WTC11 (cell line): ENCODE results near the gene RHOB. TPM values are rescaled to one million over a fixed set of nuclear protein-coding genes. Genes with fewer than 3 reads are reported as not detected.

ENCODE experiments used
- ATAC-seq: fragments of 200-7000 bp; cut with Tn5 transposase; 2 replicates; pipeline ENCODE4 v1.10.0; 2021; ENCODE audit warnings: mild to moderate bottlenecking, moderate library complexity
- CTCF ChIA-PET: fragments of 300-600 bp; sonication (Branson Sonifier 250); formaldehyde crosslinking; loops from one replicate; lab custom pipeline; 2021; ENCODE audit warnings: antibody characterized with exemption; lab: Charles Lee
- POLR2A ChIA-PET: fragments of 350-600 bp; sonication (Branson Sonifier 250); formaldehyde crosslinking; loops from one replicate; lab custom pipeline; 2021; ENCODE audit warnings: antibody characterized with exemption; lab: Charles Lee
- DNase-seq: peaks from one replicate; pipeline ENCODE4 v3.0.0; 2021; ENCODE audit warnings: low spot score
- H3K27ac Mint-ChIP-seq: 2 replicates; pipeline ENCODE4 v1.8.0; 2021; ENCODE audit warnings: mixed read lengths
- H3K27me3 Mint-ChIP-seq: 2 replicates; pipeline ENCODE4 v1.8.0; 2021; ENCODE audit warnings: low read depth, mild to moderate bottlenecking, moderate library complexity, mixed read lengths
- H3K36me3 Mint-ChIP-seq: 2 replicates; pipeline ENCODE4 v1.8.0; 2021; ENCODE audit warnings: mixed read lengths
- H3K4me1 Mint-ChIP-seq: 2 replicates; pipeline ENCODE4 v1.8.0; 2022; ENCODE audit warnings: mixed read lengths
- H3K4me3 Mint-ChIP-seq: 2 replicates; pipeline ENCODE4 v1.8.0; 2021; ENCODE audit warnings: mild to moderate bottlenecking, moderate library complexity, mixed read lengths
- H3K9me3 Mint-ChIP-seq: 2 replicates; pipeline ENCODE4 v1.8.0; 2021; ENCODE audit warnings: mixed read lengths
- AFF4 ChIP-seq: sonication (generic); formaldehyde crosslinking; IDR thresholded peaks from 2 replicates; pipeline ENCODE4 v1.8.1; 2023; ENCODE audit warnings: mild to moderate bottlenecking, missing genetic modification reagents, borderline replicate concordance
- ELF4 ChIP-seq: sonication (generic); formaldehyde crosslinking; IDR thresholded peaks from 2 replicates; pipeline ENCODE4 v1.8.1; 2022; ENCODE audit warnings: low read depth, mild to moderate bottlenecking, moderate library complexity, missing genetic modification reagents
- FOXJ3 ChIP-seq: sonication (generic); formaldehyde crosslinking; IDR thresholded peaks from 2 replicates; pipeline ENCODE4 v1.9.0; 2021; ENCODE audit warnings: missing genetic modification reagents, mild to moderate bottlenecking, borderline replicate concordance
- GABPB1 ChIP-seq: sonication (generic); formaldehyde crosslinking; IDR thresholded peaks from 2 replicates; pipeline ENCODE4 v1.8.1; 2023; ENCODE audit warnings: mild to moderate bottlenecking, missing genetic modification reagents
- HMGA2 ChIP-seq: fragments of 250-450 bp; sonication (Bioruptor Pico); IDR thresholded peaks from 2 replicates; pipeline ENCODE4 v1.4.0; 2021; ENCODE audit warnings: mild to moderate bottlenecking, moderate library complexity
- NFATC4 ChIP-seq: fragments of 250-450 bp; sonication (Bioruptor Pico); IDR thresholded peaks from 2 replicates; pipeline ENCODE4 v1.9.0; 2021; ENCODE audit warnings: mild to moderate bottlenecking
- RELA ChIP-seq: sonication (generic); formaldehyde crosslinking; IDR thresholded peaks from 2 replicates; pipeline ENCODE4 v1.8.1; 2022; ENCODE audit warnings: missing genetic modification reagents, mild to moderate bottlenecking, borderline replicate concordance
- RORB ChIP-seq: fragments of 250-450 bp; sonication (Bioruptor Pico); IDR thresholded peaks from 2 replicates; pipeline ENCODE4 v1.9.0; 2021; ENCODE audit warnings: mild to moderate bottlenecking
- SOX15 ChIP-seq: fragments of 250-450 bp; sonication (Bioruptor Pico); IDR thresholded peaks from 2 replicates; pipeline ENCODE4 v1.9.0; 2021; ENCODE audit warnings: mild to moderate bottlenecking
- TP53 ChIP-seq: sonication (generic); formaldehyde crosslinking; IDR thresholded peaks from 2 replicates; pipeline ENCODE4 v1.8.1; 2023; ENCODE audit warnings: mild to moderate bottlenecking, missing genetic modification reagents
- ZMAT4 ChIP-seq: fragments of 250-450 bp; sonication (Bioruptor Pico); IDR thresholded peaks from 2 replicates; pipeline ENCODE4 v1.9.0; 2021; ENCODE audit warnings: mild to moderate bottlenecking
- ZNF232 ChIP-seq: sonication (generic); formaldehyde crosslinking; IDR thresholded peaks from 2 replicates; pipeline ENCODE4 v1.8.0; 2022; ENCODE audit warnings: mild to moderate bottlenecking, missing genetic modification reagents
- ZNF263 ChIP-seq: sonication (generic); formaldehyde crosslinking; IDR thresholded peaks from 2 replicates; pipeline ENCODE4 v1.8.1; 2022; ENCODE audit warnings: low read depth, mild to moderate bottlenecking, moderate library complexity, missing genetic modification reagents
- total RNA-seq: library from RNA; stranded (reverse); gene quantifications from 3 replicates; pipeline ENCODE4 v1.2.3, GENCODE V29; 2021
- TF ChIP-seq, protein P1 (sequence below): fragments of 250-450 bp; sonication (Bioruptor Pico); conservative IDR thresholded peaks from 2 replicates; pipeline ENCODE4 v1.9.0; 2021; ENCODE audit warnings: mild to moderate bottlenecking
- TF ChIP-seq, protein P2 (sequence below): sonication (generic); formaldehyde crosslinking; IDR thresholded peaks from 2 replicates; pipeline ENCODE4 v1.8.0; 2022; ENCODE audit warnings: mild to moderate bottlenecking, missing genetic modification reagents
- TF ChIP-seq, protein P3 (sequence below): sonication (generic); formaldehyde crosslinking; IDR thresholded peaks from 2 replicates; pipeline ENCODE4 v1.8.0; 2023; ENCODE audit warnings: missing genetic modification reagents
- TF ChIP-seq, protein P4 (sequence below): fragments of 250-450 bp; sonication (Bioruptor Pico); IDR thresholded peaks from 2 replicates; pipeline ENCODE4 v2.1.2; 2022; ENCODE audit warnings: mild to moderate bottlenecking, moderate library complexity

The RHOB gene
- total RNA-seq, 1 experiment from 2014 or later, result 20.4 TPM

- DNase-seq (no peak), ATAC-seq (no peak)
- ChIA-PET CTCF (interaction anchor here (0.7 to 7.0 kb wide), 11 partner anchors 10 to 240 kb away, joined by 3 to 99 read pairs (median 11); partner anchors contain the start of genes HS1BP3 and RHOB), POLR2A (interaction anchor here (4.0 kb wide), 1 partner anchor 25 kb away, joined by 19 read pairs; the partner anchor contains the start of gene RHOB)
- no peak overlapping the region for H3K27ac Mint-ChIP-seq
- H3K9me3 Mint-ChIP-seq, result no peaks in the 10 kb centered on the region
- TF ChIP-seq ELF4, result no peak
- TF ChIP-seq ZNF232 (CRISPR knock-in tag), result no peak
- TF ChIP-seq, protein P1, sequence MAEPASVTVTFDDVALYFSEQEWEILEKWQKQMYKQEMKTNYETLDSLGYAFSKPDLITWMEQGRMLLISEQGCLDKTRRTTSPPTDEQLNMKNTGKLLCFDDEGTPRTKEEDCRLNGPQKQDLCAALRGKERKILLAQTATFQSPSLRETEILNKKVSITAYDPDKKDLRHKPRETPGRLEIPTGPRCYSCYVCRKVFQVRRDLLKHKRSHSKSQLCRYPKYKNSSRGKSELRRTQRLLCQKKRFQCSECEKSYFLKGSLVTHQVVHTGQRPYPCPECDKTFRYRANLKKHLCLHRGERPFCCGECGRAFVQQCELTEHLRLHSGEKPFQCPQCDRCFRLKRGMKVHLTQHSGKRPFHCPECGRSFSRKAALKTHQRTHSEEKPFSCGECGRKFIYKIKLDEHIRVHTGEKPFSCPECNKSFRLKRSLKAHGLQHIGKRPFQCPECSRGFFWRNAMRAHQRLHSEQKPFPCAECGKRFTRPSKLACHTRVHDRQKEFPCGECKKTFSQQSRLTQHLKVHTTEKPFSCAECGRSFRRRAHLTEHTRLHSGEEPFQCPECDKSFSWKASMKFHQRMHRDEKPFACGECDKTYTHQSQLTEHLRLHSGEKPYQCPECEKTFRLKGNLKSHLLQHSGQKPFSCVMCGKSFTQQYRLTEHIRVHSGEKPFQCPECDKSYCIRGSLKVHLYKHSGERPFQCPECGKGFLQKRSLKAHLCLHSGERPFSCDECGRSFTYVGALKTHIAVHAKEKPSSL (CRISPR knock-in tag), result no peak
- no peak for TF ChIP-seq AFF4 (CRISPR knock-in tag)
- TF ChIP-seq FOXJ3 (CRISPR knock-in tag), result no peak
- TF ChIP-seq, protein P2, sequence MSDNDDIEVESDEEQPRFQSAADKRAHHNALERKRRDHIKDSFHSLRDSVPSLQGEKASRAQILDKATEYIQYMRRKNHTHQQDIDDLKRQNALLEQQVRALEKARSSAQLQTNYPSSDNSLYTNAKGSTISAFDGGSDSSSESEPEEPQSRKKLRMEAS (CRISPR knock-in tag), result no peak
- TF ChIP-seq NFATC4 (CRISPR knock-in tag), result no peak
- TF ChIP-seq, protein P3, sequence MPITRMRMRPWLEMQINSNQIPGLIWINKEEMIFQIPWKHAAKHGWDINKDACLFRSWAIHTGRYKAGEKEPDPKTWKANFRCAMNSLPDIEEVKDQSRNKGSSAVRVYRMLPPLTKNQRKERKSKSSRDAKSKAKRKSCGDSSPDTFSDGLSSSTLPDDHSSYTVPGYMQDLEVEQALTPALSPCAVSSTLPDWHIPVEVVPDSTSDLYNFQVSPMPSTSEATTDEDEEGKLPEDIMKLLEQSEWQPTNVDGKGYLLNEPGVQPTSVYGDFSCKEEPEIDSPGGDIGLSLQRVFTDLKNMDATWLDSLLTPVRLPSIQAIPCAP (CRISPR knock-in tag), result no peak
- no peak for TF ChIP-seq ZNF263 (CRISPR knock-in tag)
- TF ChIP-seq SOX15 (CRISPR knock-in tag), result no peak
- H3K4me3 Mint-ChIP-seq, result no peak overlapping the region
- H3K36me3 Mint-ChIP-seq, result no peaks in the 10 kb centered on the region
- H3K4me1 Mint-ChIP-seq, result peaks cover 15% of the 10 kb centered on the region
- no peaks in the 10 kb centered on the region for H3K27me3 Mint-ChIP-seq
Measured at GRCh38 chr2:20421336-20421987, 25.4 kb upstream of the RHOB start.

DNA sequence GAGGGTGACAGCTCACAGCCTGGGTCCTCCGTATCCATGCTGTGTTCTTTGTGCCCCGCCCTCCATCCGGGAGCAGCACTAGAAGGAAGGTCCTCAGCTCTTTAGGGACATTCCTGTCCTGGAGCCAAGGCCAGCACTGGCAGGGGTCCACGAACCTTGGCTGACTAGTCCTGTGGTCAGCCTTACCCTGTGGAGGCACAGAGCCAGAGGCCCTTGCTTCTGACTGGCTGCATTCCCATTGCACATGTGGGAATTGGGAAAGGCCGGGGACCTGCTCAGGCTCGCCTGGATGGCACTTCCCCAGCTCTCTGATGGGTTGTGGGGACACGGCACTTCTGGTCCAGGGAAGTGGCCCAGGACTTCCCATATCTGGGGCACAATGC is 24.9 kb upstream of the RHOB start:
- TF ChIP-seq NFATC4 (CRISPR knock-in tag) (no peak), GABPB1 (CRISPR knock-in tag) (no peak), RELA (CRISPR knock-in tag) (no peak), TP53 (CRISPR knock-in tag) (no peak), HMGA2 (CRISPR knock-in tag) (no peak), ZNF232 (CRISPR knock-in tag) (no peak), ZMAT4 (CRISPR knock-in tag) (no peak), RORB (no peak)
- TF ChIP-seq, protein P3 (CRISPR knock-in tag), result no peak
- TF ChIP-seq, protein P4, sequence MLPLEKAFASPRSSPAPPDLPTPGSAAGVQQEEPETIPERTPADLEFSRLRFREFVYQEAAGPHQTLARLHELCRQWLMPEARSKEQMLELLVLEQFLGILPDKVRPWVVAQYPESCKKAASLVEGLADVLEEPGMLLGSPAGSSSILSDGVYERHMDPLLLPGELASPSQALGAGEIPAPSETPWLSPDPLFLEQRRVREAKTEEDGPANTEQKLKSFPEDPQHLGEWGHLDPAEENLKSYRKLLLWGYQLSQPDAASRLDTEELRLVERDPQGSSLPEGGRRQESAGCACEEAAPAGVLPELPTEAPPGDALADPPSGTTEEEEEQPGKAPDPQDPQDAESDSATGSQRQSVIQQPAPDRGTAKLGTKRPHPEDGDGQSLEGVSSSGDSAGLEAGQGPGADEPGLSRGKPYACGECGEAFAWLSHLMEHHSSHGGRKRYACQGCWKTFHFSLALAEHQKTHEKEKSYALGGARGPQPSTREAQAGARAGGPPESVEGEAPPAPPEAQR (CRISPR knock-in tag), result no peak
- no peak overlapping the region for H3K27ac Mint-ChIP-seq
- no peak overlapping the region for H3K4me3 Mint-ChIP-seq
- no peaks in the 10 kb centered on the region for H3K36me3 Mint-ChIP-seq
- H3K9me3 Mint-ChIP-seq, result no peaks in the 10 kb centered on the region
- ATAC-seq (no peak), DNase-seq (no peak)
- no peaks in the 10 kb centered on the region for H3K27me3 Mint-ChIP-seq
- POLR2A ChIA-PET, result interaction anchor here (4.0 kb wide), 1 partner anchor 25 kb away, joined by 19 read pairs; the partner anchor contains the start of gene RHOB
- CTCF ChIA-PET, result interaction anchor here (0.7 to 7.0 kb wide), 18 partner anchors 8 to 240 kb away, joined by 3 to 99 read pairs (median 8); partner anchors contain the start of genes HS1BP3, RHOB and SDC1
- H3K4me1 Mint-ChIP-seq, result peaks cover 15% of the 10 kb centered on the region
